H4 (cell line): ENCODE results near the gene PBRM1. TPM values are rescaled to one million over a fixed set of nuclear protein-coding genes. Genes with fewer than 3 reads are reported as not detected.
"Not testable (repeated sequence)": the region's sequence is repeated elsewhere in the genome, so short reads cannot be mapped to it uniquely, and the experiment has no call there.

Experiments
- DNase-seq: peaks from one replicate; pipeline ENCODE4 v3.0.0-alpha.2; 2015; ENCODE audit warnings: low spot score
- total RNA-seq: library from RNA; depleted of rRNA; stranded (reverse); fragments of >200 nt; shearing (Covaris generic); gene quantifications from 2 replicates; pipeline ENCODE4 v1.2.3, GENCODE V29; 2014; rRNA removed

The PBRM1 gene
- 17.3 and 17.4 TPM in 2 replicates for total RNA-seq

GRCh38 chr3:52685709-52686691 lies at the start of gene PBRM1, which contains the start of gene GNL3:
PBRM1 (minus strand) TSS chr3:52685913.
GNL3 (plus strand) TSS chr3:52686032; CDS start chr3:52686093, 61 bp downstream.
- DNase-seq, result peak; percentile 89

GRCh38 chr3:52733256-52733891 lies 47.7 kb upstream of the PBRM1 start:
- no peak for DNase-seq

GRCh38 chr3:52731590-52731989 lies 45.9 kb upstream of the PBRM1 start:
- no peak for DNase-seq

GRCh38 chr3:52730681-52731080 lies 45.0 kb upstream of the PBRM1 start:
- no peak for DNase-seq

DNA sequence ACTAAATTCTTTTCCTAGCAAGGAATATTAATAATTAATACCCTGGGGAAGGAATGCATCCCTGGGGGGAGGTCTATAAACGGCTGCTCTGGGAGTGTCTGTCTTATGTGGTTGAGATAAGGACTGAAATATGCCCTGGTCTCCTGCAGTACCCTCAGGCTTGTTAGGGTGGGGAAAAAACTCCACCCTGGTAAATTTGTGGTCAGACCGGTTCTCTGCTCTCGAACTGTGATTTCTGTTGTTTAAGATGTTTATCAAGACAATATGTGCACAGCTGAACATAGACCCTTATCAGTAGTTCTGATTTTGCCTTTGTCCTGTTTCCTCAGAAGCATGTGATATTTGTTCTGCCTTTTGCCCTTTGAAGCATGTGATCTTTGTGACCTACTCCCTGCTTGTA lies 43.0 kb upstream of the PBRM1 start:
- not testable (repeated sequence) for DNase-seq

DNA sequence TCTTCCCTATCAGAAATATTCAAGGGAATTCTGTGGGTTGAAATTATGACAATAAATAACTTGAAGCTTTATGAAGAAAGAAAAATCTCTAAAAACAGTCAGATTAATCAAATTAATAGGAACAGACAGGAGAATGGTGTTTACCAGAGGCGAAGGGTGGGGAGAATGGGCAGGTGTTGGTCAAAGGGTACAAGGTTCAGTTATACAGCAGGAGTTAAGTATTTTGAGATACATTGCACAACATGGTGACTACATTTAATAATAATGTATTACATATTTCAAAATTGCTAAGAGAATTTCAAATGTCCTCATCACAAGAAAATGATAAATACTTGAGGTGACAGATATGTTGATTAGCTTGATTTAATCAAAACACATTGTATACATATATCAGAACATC lies 38.8 kb upstream of the PBRM1 start:
- no peak for DNase-seq

GRCh38 chr3:52723935-52724334 lies 38.2 kb upstream of the PBRM1 start:
- no peak for DNase-seq

DNA sequence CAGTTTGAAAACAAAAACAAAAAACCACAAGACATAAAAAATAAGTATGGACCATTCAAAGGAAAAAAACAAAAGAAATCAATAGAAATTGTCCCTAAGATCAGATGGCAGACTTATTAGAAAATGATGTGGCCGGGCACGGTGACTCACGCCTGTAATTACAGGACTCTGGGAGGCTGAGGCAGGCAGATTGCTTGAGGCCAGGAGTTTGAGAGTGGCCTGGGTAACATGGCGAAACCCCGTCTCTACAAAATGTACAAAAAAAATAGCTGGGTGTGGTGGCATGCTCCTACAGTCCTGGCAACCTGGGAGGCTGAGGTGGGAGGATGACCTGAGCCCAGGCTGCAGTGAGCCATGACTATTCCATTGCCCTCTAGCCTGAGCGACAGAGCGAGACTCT lies 36.8 kb upstream of the PBRM1 start:
- DNase-seq, result no peak

DNA sequence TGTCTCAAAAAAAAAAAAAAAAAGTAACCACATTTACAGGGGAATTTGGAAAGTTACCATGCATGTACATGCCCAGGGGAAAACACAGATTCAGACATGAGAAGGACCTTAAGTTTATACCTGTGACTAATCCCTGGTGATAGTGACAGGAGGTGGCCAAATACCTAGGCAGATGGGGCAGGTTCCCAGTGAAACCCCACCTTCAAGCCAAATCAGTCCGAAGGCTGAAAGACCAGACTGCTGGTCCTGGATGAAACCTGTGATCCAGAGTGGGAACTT lies 36.0 kb upstream of the PBRM1 start:
- no peak for DNase-seq

- DNase-seq, result no peak
These were observed 35.5 kb upstream of the PBRM1 start for GRCh38 chr3:52721002-52721729.

- DNase-seq, result no peak
These were observed 33.9 kb upstream of the PBRM1 start for GRCh38 chr3:52719618-52720017.

DNA sequence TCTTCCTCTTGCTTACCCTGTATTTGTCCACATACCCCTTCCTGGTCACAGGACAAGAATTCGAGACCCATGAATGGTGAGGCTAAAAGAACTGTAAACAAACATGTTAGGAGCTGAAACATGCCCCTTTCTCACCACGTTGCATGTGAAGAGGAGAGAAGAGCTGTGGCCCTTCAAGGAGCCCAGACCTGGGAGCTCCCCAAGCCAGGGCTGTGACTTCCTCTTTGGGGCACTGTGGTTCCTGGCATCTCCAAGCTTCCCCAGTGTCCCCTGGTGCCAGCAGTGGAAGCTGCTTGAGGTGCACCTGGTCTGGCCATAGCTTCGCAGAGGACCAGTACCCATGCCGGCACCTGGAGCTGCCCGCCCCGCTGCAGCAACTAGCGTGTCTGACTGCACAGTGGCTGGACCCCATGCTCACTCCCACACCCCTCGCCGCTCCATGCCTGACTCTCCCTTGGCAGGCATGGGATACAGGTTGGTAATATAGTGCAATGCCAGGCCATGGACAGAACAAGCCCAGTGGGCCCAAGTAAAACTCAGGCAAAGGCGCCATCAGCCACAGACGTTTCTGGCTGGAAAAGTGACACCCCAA lies 30.1 kb upstream of the PBRM1 start:
- no peak for DNase-seq

DNA sequence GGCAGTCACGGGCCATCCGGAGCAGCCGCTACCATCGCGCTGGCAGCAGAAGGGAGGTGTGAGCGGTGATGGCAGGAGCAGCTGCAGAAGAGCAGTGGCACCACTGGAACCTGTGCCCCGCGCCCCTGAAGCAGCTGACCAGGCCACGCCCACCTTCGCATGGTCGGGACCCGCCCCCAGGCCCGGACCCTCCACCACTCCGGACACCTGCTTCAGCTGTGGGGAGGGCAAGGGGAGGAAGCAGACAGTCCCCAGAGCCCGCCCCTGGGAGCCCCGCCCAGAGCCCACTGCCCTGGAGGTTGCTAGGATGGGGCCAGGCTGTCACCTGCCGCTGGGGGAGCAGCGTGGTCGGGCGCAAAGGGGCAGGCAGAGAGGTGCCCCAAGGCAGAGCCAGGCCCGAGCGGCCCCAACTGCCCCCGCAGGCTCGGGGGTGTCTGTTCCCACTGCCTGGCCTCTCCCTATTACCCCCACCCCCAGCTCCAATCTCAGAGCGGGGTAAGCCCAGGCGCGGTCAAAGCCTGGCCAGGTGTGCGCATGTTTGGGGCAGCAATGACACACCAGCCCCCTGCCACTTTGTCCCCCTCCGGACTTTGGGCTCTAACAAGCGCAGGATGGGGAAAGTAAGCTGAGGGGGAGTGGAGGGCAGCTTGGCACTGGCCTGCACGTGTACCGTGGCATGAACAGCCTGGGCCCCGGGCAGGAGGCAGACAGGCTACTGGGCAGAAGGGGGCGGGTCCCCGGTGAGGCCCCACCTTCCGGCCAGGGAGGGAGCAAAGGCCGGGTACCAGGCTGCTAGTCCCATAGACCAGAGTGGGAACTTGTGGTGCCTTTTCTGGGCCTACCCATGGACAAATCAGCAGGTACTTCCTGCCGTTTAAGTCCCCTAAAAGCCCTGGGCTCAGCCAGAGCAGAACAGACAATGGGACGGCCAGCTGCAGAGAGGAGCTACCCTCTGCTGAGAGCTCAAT lies 28.9 kb upstream of the PBRM1 start:
- no peak for DNase-seq

DNA sequence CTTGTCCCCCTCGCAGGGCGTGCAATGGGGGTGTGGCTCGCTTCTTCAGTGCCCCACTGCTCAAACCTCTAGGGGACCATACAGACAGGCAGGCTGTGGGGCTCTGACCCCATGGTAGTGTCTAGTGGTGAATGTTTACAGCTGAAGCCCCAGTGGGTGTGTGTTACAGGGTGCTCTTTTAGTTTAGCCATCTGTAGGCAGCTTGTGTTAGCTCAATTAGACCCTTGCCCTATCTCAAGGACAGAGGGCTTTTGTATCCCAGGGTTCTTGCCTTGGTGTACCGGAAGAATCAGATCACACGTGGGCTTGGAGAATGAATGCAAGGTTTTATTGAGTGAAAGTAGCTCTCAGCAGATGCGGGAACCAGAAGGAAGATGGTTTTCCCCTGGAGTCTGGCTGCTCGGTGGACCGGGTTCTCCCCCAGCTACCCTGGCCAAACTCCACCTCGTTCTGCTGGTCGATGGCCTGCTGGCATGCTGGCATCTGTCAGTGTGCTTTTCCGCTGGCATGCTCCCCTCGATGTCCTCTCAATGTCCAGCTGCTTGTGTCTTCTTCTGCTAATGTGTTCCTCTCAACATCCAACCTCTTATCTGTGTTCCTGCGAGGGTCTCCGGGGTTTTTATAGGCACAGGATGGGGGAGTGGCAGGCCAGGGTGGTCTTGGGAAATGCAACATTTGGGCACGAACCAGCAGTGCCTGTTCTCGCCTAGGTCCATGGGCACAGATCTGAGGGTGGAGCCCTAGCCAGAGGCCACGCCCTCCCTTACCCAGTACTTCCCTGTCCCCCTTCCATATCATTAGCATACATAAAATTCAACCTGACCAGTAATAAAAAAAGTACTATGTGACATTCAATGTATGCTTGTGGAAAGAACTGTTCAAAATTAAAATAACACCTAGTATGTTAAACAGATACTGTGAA lies 26.8 kb upstream of the PBRM1 start:
- no peak for DNase-seq

GRCh38 chr3:52710512-52710911 lies 24.8 kb upstream of the PBRM1 start:
- DNase-seq, result no peak

GRCh38 chr3:52707585-52707984 lies 21.9 kb upstream of the PBRM1 start:
- no peak for DNase-seq

- DNase-seq, result peak; percentile 64
These were observed 20.3 kb upstream of the PBRM1 start, which contains the start of the genes GLT8D1 and SPCS1 for GRCh38 chr3:52705688-52706686. GLT8D1 (minus strand) TSS chr3:52705791; CDS start chr3:52700460, 5,331 bp downstream. SPCS1 (plus strand) TSS chr3:52706106; CDS start chr3:52706247, 141 bp downstream.

GRCh38 chr3:52705438-52705687 lies 19.6 kb upstream of the PBRM1 start:
- no peak for DNase-seq
